ENCODE results near the gene PDK2.

PDK2 gene

GRCh38 chr17:50094753-50095619 is at the start of gene PDK2:
PDK2 (plus strand) TSS chr17:50095351; CDS start chr17:50095436, 85 bp downstream.
- TF ChIP-seq CTCF (IDR thresholded peaks at IDR 0.05; ENCODE audit: low read length, missing control alignments): no peak
- peak within 1 kb of the TSS; percentile 91 for H3K4me3 ChIP-seq (replicated peaks; ENCODE audit: low read depth, low read length)
- peak; percentile 96 for DNase-seq (ENCODE audit: low read depth)

- no peak for TF ChIP-seq CTCF (IDR thresholded peaks at IDR 0.05; ENCODE audit: low read length, missing control alignments)
- DNase-seq (ENCODE audit: low read depth): no peak
- no peak overlapping the region for H3K4me3 ChIP-seq (replicated peaks; ENCODE audit: low read depth, low read length)
These were observed 49.0 kb upstream of the PDK2 start for GRCh38 chr17:50046179-50046578.

GRCh38 chr17:50046667-50047066 is 48.5 kb upstream of the PDK2 start:
- no peak for TF ChIP-seq CTCF (IDR thresholded peaks at IDR 0.05; ENCODE audit: low read length, missing control alignments)
- H3K4me3 ChIP-seq (replicated peaks; ENCODE audit: low read depth, low read length): no peak overlapping the region
- no peak for DNase-seq (ENCODE audit: low read depth)

- no peak for TF ChIP-seq CTCF (IDR thresholded peaks at IDR 0.05; ENCODE audit: low read length, missing control alignments)
- no peak overlapping the region for H3K4me3 ChIP-seq (replicated peaks; ENCODE audit: low read depth, low read length)
- no peak for DNase-seq (ENCODE audit: low read depth)
These were observed 48.1 kb upstream of the PDK2 start for GRCh38 chr17:50047083-50047482.

GRCh38 chr17:50047488-50048126 is 47.5 kb upstream of the PDK2 start:
- DNase-seq (ENCODE audit: low read depth): peak; percentile 67
- no peak overlapping the region for H3K4me3 ChIP-seq (replicated peaks; ENCODE audit: low read depth, low read length)
- no peak for TF ChIP-seq CTCF (IDR thresholded peaks at IDR 0.05; ENCODE audit: low read length, missing control alignments)

- TF ChIP-seq CTCF (IDR thresholded peaks at IDR 0.05; ENCODE audit: low read length, missing control alignments): no peak
- DNase-seq (ENCODE audit: low read depth): no peak
- H3K4me3 ChIP-seq (replicated peaks; ENCODE audit: low read depth, low read length): no peak overlapping the region
These were observed 46.9 kb upstream of the PDK2 start for GRCh38 chr17:50048146-50048720.
